AG09309 (cell line): ENCODE results near the gene RGS9.
"Not testable (repeated sequence)": the region's sequence is repeated elsewhere in the genome, so short reads cannot be mapped to it uniquely, and the experiment has no call there.

ENCODE experiments used
- DNase-seq: peaks from one replicate; pipeline ENCODE4 v3.0.0-alpha.2; 2010; ENCODE audit warnings: low read depth
- H3K4me3 ChIP-seq: 2 replicates; pipeline ENCODE4 v1.5.1; 2011; ENCODE audit warnings: mild to moderate bottlenecking, low read depth, low read length, moderate library complexity; ENCODE audit not compliant: control insufficient read depth
- CTCF ChIP-seq: IDR thresholded peaks from 2 replicates; pipeline ENCODE4 v1.5.1; 2011; ENCODE audit warnings: mild to moderate bottlenecking, low read depth, low read length, inconsistent platforms; ENCODE audit not compliant: insufficient read depth, control insufficient read depth; ENCODE audit errors: missing control alignments

RGS9 gene

GRCh38 chr17:65177901-65178300, 40.7 kb downstream of the RGS9 start:
- DNase-seq, result no peak
- H3K4me3 ChIP-seq, result no peak overlapping the region
- no peak for TF ChIP-seq CTCF

DNA sequence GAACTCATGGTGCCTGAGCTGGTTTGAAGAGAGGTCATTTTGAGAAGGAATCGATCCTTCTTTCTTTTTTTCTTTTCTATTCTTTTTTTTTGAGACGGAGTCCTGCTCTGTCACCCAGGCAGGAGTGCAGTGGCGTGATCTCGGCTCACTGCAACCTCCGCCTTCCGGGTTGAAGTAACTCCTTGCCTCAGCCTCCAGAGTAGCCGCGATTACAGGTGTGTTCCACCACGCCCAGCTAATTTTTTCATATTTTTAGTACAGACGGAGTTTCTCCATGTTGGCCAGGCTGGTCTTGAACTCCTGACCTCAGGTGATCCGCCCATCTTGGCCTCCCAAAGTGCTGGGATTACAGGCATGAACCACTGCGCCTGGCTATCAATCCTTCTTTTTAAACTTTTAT, 43.1 kb downstream of the RGS9 start:
- H3K4me3 ChIP-seq, DNase-seq: not testable (repeated sequence)

GRCh38 chr17:65180752-65181236, 43.6 kb downstream of the RGS9 start:
- not testable (repeated sequence) for H3K4me3 ChIP-seq, DNase-seq

- DNase-seq, result no peak
- TF ChIP-seq CTCF, result no peak
- no peak overlapping the region for H3K4me3 ChIP-seq
These were observed 44.3 kb downstream of the RGS9 start for GRCh38 chr17:65181237-65182061.

DNA sequence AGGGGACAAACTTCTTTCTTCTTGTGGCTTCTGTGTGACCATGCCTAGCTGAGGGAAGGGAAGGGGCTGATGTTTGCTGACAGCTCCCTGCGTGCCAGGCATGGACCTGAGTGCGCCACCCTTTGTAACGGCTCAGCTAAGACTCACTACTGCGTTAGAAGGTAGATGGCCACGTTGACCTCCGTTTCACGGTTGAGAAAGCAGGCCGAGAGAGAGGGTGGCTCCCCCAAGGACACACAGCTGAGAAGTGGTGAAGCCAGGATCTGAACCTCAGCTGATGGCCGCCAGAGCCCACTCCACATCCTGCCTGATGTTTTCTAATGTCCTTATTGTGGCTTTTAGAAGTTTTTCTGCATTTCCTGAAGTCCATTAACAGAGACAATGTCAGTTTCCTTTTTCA, 45.1 kb downstream of the RGS9 start:
- no peak for TF ChIP-seq CTCF
- no peak for DNase-seq
- no peak overlapping the region for H3K4me3 ChIP-seq

- DNase-seq, result no peak
- H3K4me3 ChIP-seq, result no peak overlapping the region
- no peak for TF ChIP-seq CTCF
These were observed 46.6 kb downstream of the RGS9 start for GRCh38 chr17:65183736-65184135.

DNA sequence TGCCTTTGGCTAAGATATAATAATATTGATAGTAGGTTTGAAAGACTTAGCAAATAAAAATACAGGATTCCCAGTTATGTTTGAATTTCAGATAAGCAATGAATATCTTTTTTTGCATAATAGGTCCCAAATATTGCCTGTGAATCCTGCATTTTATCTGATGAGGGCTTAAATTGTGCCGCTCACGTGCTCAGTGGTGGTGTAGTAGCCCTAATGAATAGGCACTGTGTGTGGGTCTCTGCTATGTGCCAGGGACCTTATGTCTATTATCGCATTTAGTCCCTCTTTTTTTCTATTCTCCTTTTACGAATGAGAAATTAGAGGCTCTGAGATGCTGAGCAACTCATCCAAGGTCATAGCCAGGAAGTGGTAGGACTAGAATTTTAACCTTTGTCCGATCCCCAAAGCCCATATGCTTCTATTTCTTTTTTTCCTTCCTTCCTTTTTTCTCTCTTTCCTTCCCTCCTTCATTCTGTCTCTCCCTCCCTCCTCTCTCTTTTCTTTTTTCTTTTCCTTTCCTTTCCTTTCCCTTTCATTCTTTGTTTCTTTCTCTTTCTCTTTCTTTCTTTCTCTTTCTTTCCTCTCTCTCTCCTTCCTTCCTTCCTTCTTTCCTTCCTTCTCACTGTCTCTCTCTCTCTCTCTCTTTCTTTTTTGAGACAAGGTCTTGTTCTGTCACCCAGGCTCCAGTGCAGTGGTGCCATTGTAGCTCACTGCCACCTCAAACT, 47.2 kb downstream of the RGS9 start:
- DNase-seq, result no peak
- TF ChIP-seq CTCF, result no peak
- no peak overlapping the region for H3K4me3 ChIP-seq

GRCh38 chr17:65185062-65185461, 47.9 kb downstream of the RGS9 start:
- TF ChIP-seq CTCF, result no peak
- DNase-seq, result no peak

More at GRCh38 chr17:65185062-65185461, 47.9 kb downstream of the RGS9 start:
- H3K4me3 ChIP-seq, result no peak overlapping the region
